ENCODE measurements around the gene NDST4.

GRCh38 chr4:115058533-115058932 lies 54.9 kb downstream of the NDST4 start:
- no peak for TF ChIP-seq POLR2AphosphoS5 (IDR thresholded peaks at IDR 0.05; ENCODE audit: low read depth)
- TF ChIP-seq CTCF (IDR thresholded peaks at IDR 0.05; ENCODE audit: insufficient read depth, low read length) = no peak
- TF ChIP-seq GABPA (IDR thresholded peaks at IDR 0.05; ENCODE audit: low read depth) = no peak
